GM19193 (cell line): ENCODE results near the gene PRDM16.

Experiments used
- POLR2A ChIP-seq: IDR thresholded peaks from 4 replicates; pipeline ENCODE4 v1.6.1; 2011; ENCODE audit not compliant: insufficient read depth, insufficient read length; ENCODE audit errors: extremely low read depth

PRDM16 gene

DNA sequence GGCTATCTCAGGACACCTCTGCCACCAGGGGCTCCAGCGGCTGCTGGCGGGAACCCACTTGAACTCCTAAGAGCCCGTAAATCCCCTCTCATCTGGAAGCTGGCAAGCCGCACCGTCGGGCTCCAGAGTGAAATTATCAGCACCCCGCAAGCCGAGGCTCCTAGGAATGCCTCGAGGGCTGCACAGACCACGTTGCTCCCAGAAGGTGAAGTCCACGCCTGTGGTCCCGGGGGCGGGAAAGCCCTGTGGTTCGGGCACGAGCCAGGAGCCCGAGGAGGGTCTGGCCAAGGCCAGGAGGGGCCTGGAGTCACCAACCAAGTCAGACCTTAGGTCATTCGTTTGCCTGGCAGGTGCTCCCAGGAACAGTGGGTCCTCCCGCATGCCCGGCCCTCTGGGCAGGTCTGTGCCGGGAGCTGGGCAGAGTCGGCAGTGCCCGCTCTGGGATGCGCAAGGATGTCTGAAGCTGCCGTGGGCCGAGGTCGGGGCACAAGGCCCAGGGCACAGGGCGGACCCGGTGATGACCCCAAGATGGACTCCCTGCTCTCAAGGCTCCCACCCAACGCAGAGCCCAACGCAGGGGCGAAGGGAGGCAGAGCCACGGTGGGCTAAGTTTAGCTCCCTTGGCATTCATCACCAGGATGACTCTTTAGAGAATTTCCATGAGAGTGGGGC is 38.9 kb upstream of the PRDM16 start:
- TF ChIP-seq POLR2A: no peak

DNA sequence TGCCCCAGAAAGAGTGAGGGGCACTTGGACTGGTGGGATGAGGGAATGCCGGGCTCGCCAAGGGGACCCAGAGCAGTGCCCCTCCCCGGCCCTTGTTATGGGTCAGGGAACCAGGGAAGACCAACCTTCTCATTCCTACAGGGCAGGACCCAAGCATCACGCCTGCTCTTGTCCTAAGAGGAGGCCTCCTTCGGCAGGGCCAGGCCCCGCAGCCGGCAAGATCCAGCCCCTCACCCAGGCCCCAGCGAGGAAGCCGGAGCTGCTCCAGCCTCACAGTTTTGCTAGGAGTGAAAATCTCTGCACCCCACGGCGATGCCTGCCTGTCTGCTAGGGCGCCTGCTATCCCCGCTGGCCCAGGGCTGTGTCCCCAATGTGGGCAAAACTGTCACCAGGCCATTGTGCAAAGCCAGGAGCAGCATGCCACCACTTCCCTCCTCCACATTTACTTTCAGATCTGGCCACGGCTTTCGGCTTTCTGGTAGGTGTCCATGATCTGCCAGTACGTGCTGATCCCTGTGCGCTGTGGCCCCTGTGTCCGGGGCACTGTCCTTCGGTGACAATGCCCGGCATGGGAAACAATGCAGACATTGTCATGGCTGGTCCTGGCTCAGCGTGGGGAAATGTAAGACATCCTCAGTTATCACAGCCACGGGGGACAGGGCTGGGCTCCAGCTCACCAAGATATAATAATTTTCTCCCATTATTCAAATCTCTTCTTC is 38.2 kb upstream of the PRDM16 start:
- TF ChIP-seq POLR2A: no peak

DNA sequence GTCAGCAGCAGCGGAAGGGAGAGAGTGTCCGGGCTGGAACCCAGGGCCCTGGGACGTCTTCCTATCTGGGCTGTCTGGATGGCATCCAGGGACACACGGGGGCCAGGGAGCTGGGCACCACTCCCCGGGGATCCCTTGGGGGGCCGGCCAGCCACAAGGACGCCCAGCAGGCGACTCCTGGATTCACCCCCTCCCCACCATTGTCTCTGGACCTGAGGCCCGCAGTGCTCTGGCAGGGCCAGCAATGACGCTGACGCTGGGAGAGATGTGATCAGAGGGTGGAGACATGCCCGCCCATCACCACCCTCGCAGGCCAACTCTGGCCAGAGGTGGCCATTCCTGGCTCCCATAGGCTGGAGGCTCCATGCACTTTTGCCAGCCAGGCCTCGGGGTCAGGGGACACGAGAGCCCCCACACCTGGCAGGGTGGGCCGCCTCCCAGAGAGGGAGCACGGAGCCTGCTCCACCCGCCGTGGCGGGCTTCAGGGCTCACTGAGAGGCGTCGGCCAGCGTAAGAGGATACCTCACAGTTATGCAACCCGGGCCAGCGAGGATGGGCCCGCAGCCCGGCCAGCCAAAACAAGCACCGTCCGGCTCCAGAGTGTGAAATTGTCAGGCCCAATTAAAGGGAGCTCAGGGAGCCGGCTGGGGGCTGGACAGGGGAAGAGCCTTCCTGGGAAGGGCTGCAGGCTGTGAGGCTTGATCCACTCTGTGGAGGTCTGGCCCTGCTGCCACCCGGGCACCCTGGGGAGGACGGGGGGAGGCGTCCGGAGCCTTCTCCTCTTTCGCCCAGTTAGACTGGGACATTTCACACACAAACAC is 37.4 kb upstream of the PRDM16 start:
- TF ChIP-seq POLR2A: no peak

DNA sequence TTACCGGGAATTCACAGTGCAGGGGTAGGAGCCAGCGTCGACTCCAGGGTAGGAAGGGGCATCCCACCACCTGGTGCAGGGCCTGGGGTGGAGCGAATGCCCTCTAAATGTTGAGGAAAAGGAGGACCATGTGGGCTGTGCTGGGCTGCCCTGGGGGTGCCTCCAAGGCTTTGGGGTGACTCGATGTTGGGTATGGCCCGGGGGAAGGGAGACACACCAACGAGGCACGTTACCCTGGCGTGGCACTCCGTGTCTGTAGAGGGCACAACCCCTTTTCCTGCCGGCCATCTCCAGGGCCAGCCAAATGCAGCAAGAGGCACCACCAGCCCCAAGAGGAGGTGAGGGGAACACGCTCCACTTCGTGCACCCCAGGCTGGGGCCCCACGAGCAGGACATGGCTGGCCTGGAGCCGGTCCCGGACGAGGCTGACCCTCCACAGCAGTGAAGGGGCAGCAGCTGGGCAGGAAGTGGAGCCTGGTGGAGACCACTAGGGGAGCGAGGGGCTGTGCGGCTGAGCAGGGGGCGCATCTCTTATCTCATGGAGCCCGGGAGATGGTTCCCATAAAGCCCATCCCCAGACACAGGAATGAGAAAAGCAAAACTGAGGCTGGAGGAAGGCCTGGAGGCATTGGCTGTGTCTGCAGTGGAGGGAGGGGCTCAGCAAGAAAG is 36.5 kb upstream of the PRDM16 start:
- TF ChIP-seq POLR2A: no peak

DNA sequence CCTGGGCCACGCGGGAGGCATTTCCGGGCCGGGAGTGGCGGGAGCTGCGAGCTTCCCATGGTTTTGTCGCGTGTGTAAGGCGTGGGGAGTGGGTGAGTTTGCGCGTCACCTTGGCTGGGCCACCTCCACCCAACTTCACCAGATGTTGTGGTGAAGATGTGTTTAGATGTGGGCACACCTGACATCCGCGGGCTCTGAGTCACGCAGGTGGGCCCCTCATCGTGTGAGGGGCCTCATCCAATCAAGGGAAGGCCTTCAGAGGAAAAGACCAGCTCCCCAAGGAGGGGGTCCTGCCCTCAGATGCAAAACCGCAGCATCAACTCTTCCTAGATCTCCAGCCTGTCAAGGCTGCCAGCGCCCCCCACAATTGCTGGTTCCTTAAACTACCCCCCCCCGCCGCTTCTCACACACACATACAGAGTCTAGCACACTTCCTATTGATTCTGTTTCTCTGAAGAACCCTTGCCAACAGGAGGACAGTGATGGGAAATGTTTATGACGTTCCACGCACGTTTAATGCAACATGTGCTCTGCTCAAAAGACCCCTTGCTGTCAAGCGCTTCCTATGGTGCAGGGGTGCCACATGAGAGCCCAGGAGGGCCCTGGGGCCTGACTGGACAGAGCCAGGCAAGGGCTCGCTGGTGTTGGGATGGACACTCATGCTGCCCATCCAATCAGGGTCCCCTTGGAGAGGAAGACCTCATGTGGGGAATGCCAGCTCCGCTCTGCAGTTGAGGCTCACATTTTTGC is 35.8 kb upstream of the PRDM16 start:
- no peak for TF ChIP-seq POLR2A

DNA sequence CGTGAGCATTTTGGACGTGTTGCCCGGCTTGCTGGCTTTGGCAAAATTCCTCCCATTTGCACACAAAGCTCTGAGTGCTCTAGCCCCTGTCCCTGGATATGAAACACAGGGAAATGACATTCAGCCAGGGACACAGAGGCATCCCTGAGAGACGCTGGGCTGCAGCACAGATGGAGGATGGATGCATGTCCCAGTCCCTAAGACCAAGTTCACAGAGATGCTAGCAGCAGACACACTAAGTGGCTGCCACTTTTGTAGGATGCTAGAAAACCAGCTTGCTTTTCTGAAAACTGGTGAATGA is 35.3 kb upstream of the PRDM16 start:
- TF ChIP-seq POLR2A: no peak

DNA sequence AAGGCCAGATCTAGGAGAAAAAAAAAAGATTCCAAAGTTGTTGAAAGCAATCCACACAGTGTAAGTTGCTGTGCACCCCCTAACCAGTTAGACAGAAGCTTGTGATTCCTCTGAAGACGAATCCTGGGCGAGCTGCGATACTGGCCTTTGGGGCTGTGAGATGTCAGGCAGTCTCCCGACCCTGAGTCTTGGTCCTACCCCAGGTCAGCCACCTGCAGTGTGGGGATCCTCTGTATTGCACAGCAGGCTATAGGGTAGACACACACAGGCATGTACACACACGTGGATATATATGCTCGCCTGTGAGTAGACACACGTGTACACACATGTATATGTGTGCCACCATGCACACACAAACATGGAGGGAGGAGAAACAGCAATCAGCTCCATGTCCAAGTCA is 34.8 kb upstream of the PRDM16 start:
- no peak for TF ChIP-seq POLR2A

DNA sequence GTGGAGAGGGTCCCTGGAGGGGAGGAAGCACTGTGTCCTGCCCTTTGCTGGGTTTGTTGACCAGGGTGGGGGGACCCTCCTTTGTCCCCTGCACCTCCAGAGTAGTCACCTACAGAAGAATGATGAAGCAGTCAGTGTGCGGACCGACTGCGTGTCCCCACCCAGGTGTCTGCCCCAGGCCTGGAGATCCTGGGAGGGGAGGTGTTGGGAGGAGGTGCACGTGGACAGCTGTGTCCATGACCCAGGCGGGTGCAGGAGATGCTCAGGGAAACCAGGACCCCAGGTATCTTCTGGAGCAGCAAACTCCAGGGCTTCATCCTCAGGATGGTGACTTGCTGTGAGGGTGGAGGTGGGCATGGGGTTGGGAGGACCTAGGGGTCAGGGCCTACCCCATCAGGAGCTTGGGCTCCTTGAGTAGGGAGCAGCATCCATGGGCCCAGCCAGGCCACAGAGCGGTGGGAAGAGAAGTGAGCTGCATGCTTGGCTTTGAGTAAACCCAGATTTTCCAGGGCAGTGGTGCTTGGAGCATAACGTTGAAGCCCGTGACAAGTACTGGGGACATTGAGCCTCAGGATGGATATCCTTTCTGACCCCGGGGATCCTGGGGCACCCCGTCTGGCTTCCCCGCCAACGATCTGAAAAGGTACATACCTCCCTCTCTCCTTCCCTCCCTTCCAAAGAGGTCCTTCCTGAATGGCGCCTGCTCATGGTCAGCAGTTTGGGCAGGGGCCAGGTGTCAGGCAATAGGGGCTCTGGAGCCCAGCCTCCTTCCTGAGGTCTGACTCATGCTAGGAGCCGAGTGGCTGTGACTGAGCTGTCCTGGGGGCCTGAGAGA is 34.1 kb upstream of the PRDM16 start:
- TF ChIP-seq POLR2A: no peak

DNA sequence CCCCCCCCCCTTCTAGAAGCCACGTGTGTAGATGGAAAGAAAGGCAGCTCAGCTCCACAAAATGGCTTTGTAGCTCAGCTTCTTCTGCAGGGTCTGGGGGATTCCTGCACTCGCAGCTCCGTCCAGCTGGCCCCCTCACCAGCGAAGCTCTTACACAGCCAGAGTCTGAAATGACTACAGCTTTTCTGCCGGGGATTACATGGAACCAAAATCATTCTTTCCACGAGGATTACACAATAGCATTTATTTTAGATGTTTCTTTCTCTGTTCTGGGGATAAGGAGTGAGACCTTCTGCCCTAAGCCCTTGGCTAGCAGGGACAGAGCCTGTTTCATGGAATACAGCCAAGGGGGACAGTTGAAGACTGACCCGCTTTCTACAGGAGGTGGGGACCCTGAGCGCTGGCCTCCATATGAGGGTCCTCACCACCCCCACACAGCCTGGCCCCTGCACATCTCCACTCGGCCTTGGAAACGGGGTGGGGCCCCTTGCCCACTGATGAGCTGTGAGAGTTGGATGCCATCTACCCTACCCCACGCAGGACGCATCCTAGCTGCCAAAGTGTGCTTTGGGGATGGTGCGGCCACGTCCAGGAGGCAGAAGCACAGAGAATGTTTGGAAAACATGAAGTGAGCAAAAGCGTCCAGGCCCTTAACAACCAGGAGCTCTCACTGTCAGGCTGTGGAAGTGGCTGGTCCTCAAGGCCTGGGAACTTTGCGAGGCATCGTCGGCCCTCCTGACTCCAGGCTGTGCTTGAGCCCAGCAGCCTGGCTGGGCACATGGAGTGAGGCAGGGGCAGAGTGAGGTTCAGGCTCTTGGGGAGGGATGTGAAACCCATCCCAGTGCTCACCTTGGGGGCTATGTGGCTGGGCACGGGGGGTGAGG is 33.2 kb upstream of the PRDM16 start:
- TF ChIP-seq POLR2A: no peak

DNA sequence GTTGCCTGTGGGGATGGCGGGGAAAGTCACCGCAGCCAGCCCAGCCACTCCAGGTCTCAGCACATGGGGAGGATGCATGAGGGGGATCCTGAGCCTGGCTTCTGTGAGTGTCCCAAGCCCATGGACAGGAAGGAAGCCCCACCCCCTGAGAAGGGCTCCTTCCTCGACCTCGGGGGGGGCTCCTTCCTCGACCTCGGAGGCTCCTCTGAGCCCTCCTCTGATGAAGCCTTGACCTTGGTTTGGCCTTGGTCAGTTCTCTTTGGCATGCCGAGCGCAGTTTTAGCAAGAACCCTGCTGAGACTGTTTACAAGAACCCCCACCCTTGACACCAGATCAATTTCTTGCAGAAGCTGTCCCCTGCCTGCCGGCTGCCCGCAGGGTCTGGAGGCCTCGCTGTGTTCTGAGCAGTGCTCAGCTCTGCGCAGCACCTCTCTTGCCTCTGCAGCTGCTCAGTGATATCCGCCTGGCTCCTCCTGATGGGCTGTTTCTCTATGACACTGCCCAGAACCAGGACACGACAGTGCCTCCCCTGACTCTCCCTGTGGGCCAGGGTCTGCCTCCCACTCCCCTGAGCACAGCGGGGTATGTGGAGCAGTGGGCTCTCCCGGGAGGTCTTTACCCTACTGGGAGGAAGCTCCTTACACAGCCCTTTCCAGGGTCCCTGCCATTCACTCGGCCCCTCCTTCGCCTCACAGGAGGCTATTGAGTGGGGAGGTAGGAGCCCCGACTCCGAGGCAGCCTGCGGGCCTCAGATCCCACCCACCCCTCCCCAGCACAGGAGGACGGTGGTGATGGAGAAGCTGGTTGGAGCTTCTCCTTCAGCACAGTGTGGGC is 32.3 kb upstream of the PRDM16 start:
- TF ChIP-seq POLR2A: no peak

DNA sequence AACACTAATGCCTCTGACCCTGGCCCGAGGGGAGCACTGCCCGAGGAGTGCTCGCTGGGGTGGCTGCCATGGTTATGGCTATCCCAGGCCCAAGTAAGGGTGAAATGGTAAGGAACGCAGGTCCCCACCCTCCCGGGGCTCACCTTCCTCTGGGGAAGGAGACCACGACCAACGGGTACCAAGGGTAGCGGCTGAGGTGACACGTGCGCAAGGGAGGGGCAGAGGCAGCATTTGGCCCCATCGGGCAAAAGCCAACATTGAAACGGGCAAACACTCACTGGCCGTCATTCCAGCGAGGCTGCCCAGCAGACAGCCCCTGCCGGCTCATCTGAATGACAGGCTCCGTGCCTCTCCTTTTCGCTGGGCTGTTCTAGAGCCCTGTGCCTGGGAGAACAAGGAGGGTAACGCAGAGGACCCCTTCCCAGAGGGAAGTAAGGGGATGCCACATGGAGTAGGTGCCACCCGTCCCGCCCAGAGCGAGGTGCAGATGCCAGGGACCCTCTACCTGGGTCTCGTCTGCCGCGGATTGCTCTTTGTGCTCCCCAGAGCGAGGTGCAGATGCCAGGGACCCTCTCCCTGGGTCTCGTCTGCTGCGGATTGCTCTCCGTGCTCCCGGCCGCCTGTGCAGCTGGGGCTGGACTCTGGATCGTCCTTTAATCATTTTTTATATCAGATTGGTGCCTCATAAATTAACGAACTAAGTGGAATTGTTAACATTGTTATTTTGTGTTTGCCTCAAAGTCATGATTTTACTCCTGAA is 31.5 kb upstream of the PRDM16 start:
- TF ChIP-seq POLR2A: no peak
